Mucosa of rectum (tissue), 2 donors: ENCODE results near the gene BRCA2.

Source experiments
- H3K27ac ChIP-seq, 2 donors: one replicate each; pipeline ENCODE4 v1.7.0; 2013; ENCODE audit warnings: inconsistent platforms in 2 of 2, low read depth in 2 of 2, low read length in 2 of 2
- H3K27me3 ChIP-seq, 2 donors: one replicate each; pipeline ENCODE4 v1.7.0; 2013; ENCODE audit warnings: low read length in 2 of 2; ENCODE audit not compliant: control insufficient read depth in 2 of 2, insufficient read depth in 2 of 2
- H3K36me3 ChIP-seq, 2 donors: one replicate each; pipeline ENCODE4 v1.7.0; 2013; ENCODE audit warnings: low read length in 2 of 2; ENCODE audit not compliant: control insufficient read depth in 2 of 2, insufficient read depth in 2 of 2
- H3K4me1 ChIP-seq, 2 donors: one replicate each; pipeline ENCODE4 v1.7.0; 2013; ENCODE audit warnings: low read length in 2 of 2, mild to moderate bottlenecking in 1 of 2; ENCODE audit not compliant: control insufficient read depth in 2 of 2, insufficient read depth in 2 of 2
- H3K4me3 ChIP-seq, 2 donors: one replicate each; pipeline ENCODE4 v1.7.0; 2013; ENCODE audit warnings: low read length in 2 of 2
- H3K9ac ChIP-seq, 2 donors: one replicate each; pipeline ENCODE4 v1.7.0; 2013; ENCODE audit warnings: low read length in 2 of 2, low read depth in 1 of 2, mild to moderate bottlenecking in 1 of 2
- H3K9me3 ChIP-seq, 2 donors: one replicate each; pipeline ENCODE4 v1.7.0; 2013; ENCODE audit warnings: low read length in 2 of 2; ENCODE audit not compliant: control insufficient read depth in 2 of 2
- donor health status: healthy.
- donor health status: Normal muscosa, but diverticular disease.

Gene BRCA2

DNA sequence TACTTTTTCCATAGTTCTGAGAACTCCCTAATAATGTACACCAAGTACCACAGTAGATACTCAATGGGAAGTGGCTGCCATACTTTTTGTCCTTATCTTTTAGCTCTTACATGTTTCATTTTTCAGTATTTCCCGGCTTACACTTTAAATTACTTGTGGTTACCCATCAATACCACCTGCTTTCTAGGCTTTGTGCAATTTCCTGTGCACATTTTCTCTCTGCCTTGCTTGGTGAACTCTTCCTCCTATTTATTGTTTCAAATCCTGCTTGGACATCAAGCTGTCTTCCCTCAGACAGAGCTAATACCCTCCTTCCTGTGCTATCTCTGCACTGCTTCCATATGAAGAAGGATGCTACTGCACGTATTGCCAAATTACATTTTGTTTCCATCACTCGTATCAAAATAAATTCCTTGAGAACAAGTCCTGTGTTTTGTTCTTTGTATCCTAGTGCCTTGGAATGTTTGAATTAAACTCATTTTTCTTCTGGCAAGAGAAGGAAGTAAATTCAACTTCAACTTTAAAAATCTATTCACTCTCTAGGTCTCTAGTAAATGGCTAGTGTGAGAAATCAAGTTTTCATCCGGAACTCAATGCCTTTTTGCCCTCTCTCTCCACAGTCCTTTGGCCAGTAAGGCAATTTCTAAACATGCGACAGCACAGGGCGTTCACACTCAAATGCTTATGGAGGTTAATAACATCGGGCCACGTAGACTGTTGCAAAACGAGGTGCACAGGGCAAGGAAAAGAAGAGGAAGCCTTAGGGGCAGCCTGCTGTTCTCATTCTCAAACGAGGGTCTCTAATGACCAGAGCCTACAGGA, 5.8 kb upstream of the BRCA2 start:
- peak overlapping the region in 1 of 2 donors; percentile 41 for H3K9ac ChIP-seq
- no peaks in the 10 kb centered on the region for H3K36me3 ChIP-seq
- H3K4me1 ChIP-seq, result peaks cover 0 to 3% of the 10 kb centered on the region in 2 donors
- peak overlapping the region; percentile 42 to 57 for H3K4me3 ChIP-seq
- H3K27ac ChIP-seq, result no peak overlapping the region
- no peaks in the 10 kb centered on the region for H3K9me3 ChIP-seq
- no peaks in the 10 kb centered on the region for H3K27me3 ChIP-seq

DNA sequence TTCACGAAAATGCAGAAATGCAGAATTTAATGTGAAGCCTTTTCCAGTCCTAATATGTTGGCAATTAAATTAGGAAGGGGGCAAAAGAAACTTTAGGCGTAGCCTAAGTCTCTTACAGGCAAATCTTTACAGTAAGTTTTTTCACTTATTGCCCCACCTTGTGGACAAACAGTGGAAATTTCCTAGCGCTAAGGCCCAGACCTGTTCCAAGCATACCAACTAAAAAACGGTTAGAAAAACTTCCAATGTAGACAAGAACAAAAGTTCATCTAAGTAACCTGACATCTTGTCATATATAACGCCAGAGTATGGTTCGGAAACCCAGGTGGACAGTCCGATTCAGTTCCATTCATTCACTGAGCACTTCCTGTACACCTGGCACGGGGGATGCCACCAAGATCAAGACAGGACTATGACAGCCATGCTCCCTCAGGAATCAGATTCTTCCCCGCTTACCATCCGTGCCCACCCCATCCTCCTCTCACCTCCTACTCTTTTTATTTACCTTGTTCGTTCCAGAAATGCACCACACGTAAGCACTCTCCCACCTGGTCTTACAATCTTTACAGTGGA, 5.1 kb upstream of the BRCA2 start:
- H3K36me3 ChIP-seq, result no peaks in the 10 kb centered on the region
- no peaks in the 10 kb centered on the region for H3K27me3 ChIP-seq
- peaks cover 2 to 3% of the 10 kb centered on the region in 2 donors for H3K4me1 ChIP-seq
- H3K9me3 ChIP-seq, result no peaks in the 10 kb centered on the region
- peak overlapping the region; percentile 42 to 57 for H3K4me3 ChIP-seq
- no peak overlapping the region for H3K27ac ChIP-seq
- H3K9ac ChIP-seq, result peak overlapping the region in 1 of 2 donors; percentile 41

DNA sequence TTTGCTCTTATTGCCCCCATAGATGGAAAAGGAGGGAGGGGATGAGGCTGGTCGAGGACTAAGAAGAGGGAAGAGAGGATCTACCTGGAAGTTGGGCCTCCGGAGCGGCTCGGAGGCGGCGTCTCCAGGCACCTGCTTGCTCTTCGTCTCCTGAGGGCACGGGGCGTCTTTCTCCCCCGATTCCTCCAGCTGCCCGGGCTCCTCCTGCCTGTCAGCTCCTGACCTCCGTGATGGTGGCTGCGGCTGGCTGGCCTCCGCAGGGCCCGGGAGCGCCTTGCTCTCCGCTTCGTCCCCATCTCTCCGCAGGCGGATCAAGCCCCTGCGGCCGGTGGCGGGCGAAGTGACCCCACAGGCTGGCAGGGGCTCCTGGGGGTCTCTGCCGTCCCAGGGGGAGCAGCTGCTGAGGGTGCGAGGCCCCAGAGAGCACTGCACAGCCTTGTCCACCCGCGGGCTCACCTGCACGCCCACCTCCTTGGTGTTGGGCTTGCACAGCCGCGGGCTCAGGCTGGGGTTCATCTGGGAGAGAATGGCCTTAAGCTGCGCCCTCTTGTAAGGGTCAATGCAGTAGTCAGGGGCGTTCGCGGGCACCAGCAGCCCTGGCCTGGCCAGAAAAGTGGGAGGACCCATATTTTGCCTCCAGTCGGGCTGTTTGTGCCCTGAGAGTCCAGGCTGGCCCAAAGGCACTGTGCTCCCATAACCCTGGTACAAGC, 4.0 kb upstream of the BRCA2 start:
- no peak overlapping the region for H3K27ac ChIP-seq
- no peak overlapping the region for H3K4me3 ChIP-seq
- H3K27me3 ChIP-seq, result no peaks in the 10 kb centered on the region
- peak overlapping the region in 1 of 2 donors; percentile 17 for H3K9ac ChIP-seq
- H3K36me3 ChIP-seq, result no peaks in the 10 kb centered on the region
- H3K4me1 ChIP-seq, result peaks cover 2 to 3% of the 10 kb centered on the region in 2 donors
- H3K9me3 ChIP-seq, result no peaks in the 10 kb centered on the region

DNA sequence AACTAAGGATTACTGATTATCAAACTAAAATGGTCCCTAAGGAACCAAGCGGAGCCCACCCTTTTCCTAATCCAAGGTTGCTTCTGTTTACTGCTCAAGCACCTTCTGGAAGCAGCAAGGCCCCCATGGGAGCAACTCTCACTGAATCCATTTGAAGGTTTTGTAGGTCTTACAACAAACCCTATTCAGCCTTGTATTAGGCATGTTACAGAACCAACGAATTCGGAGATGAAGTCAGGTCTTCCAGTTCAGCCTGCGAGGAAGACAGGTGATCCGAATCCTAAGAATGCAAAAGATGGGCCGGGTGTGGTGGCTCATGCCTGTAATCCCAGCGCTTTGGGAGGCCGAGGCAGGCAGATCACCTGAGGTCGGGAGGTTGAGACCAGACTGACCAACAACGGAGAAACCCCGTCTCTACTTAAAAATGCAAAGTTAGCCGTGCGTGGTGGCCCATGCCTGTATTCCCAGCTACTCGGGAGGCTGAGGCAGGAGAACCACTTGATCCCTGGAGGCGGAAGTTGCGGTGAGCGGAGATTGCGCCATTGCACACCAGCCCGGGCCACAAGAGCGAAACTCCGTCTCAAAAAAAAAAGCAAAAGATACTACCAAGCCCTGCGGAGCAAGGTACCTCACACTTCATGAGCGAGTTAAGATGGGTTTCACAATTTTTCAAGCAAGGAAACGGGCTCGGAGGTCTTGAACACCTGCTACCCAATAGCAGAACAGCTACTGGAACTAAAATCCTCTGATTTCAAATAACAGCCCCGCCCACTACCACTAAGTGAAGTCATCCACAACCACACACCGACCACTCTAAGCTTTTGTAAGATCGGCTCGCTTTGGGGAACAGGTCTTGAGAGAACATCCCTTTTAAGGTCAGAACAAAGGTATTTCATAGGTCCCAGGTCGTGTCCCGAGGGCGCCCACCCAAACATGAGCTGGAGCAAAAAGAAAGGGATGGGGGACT, 754 bp upstream of the BRCA2 start:
- Histone ChIP-seq H3K27me3 (no peaks in the 10 kb centered on the region), H3K9me3 (no peaks in the 10 kb centered on the region), H3K4me1 (peaks cover 2 to 3% of the 10 kb centered on the region in 2 donors), H3K4me3 (peak overlapping the region; percentile 81 to 96), H3K9ac (peak overlapping the region; percentile 93 to 97), H3K27ac (peak overlapping the region; percentile 92 to 97), H3K36me3 (no peaks in the 10 kb centered on the region)

DNA sequence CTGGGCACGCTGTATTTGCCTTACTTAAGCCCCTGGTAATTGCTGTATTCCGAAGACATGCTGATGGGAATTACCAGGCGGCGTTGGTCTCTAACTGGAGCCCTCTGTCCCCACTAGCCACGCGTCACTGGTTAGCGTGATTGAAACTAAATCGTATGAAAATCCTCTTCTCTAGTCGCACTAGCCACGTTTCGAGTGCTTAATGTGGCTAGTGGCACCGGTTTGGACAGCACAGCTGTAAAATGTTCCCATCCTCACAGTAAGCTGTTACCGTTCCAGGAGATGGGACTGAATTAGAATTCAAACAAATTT, 676 bp downstream of the BRCA2 start:
- no peaks in the 10 kb centered on the region for H3K9me3 ChIP-seq
- peak overlapping the region; percentile 81 to 96 for H3K4me3 ChIP-seq
- H3K27ac ChIP-seq, result peak overlapping the region; percentile 92 to 97
- no peaks in the 10 kb centered on the region for H3K36me3 ChIP-seq
- H3K4me1 ChIP-seq, result peaks cover 0 to 2% of the 10 kb centered on the region in 2 donors
- no peaks in the 10 kb centered on the region for H3K27me3 ChIP-seq
- peak overlapping the region; percentile 93 to 97 for H3K9ac ChIP-seq

DNA sequence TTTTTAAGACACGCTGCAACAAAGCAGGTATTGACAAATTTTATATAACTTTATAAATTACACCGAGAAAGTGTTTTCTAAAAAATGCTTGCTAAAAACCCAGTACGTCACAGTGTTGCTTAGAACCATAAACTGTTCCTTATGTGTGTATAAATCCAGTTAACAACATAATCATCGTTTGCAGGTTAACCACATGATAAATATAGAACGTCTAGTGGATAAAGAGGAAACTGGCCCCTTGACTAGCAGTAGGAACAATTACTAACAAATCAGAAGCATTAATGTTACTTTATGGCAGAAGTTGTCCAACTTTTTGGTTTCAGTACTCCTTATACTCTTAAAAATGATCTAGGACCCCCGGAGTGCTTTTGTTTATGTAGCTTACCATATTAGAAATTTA, 1.2 kb downstream of the BRCA2 start:
- H3K36me3 ChIP-seq, result no peaks in the 10 kb centered on the region
- H3K4me3 ChIP-seq, result peak overlapping the region; percentile 81 to 96
- peaks cover 0 to 2% of the 10 kb centered on the region in 2 donors for H3K4me1 ChIP-seq
- H3K9me3 ChIP-seq, result no peaks in the 10 kb centered on the region
- H3K27ac ChIP-seq, result peak overlapping the region in 1 of 2 donors; percentile 92
- peak overlapping the region in 1 of 2 donors; percentile 97 for H3K9ac ChIP-seq
- no peaks in the 10 kb centered on the region for H3K27me3 ChIP-seq

DNA sequence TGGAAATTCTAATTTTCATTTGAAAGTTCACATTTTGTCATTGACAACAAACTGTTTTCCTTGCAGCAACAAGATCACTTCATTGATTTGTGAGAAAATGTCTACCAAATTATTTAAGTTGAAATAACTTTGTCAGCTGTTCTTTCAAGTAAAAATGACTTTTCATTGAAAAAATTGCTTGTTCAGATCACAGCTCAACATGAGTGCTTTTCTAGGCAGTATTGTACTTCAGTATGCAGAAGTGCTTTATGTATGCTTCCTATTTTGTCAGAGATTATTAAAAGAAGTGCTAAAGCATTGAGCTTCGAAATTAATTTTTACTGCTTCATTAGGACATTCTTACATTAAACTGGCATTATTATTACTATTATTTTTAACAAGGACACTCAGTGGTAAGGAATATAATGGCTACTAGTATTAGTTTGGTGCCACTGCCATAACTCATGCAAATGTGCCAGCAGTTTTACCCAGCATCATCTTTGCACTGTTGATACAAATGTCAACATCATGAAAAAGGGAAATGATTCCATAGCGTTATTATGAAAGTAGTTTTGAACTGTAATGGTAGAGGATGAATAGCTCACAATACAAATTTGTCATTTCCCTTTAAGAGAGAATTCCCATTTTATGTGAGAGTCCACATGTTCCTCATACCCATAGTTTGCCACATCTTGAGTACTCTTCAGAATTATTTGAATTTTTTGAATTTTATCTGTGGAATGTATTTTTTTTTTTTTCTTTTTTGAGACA, 2.6 kb downstream of the BRCA2 start:
- no peaks in the 10 kb centered on the region for H3K36me3 ChIP-seq
- H3K4me1 ChIP-seq, result peaks cover 0 to 2% of the 10 kb centered on the region in 2 donors
- no peak overlapping the region for H3K9ac ChIP-seq
- no peak overlapping the region for H3K27ac ChIP-seq
- no peak overlapping the region for H3K4me3 ChIP-seq
- H3K9me3 ChIP-seq, result no peaks in the 10 kb centered on the region
- no peaks in the 10 kb centered on the region for H3K27me3 ChIP-seq

DNA sequence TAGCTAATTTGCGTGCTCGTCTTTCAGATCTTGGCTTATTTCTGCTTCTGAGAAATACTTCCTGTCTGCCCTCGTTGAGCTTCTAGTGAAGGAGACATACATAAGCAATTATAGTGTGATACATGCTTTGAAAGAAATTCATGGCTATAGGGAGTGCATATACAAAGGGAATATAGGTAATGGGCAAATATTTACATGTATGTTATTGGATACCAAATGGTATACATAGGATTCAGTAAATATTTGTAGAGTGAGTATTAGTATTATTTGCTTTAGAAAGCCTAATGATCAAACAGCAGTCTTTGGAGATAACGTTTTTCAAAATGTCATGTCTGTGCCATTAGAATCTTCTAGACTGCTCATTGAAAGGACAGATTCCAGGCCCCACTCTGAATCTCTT, 5.2 kb downstream of the BRCA2 start:
- Histone ChIP-seq H3K9ac (no peak overlapping the region), H3K27ac (no peak overlapping the region), H3K27me3 (no peaks in the 10 kb centered on the region), H3K4me3 (no peak overlapping the region), H3K4me1 (no peaks in the 10 kb centered on the region), H3K36me3 (no peaks in the 10 kb centered on the region), H3K9me3 (no peaks in the 10 kb centered on the region)

DNA sequence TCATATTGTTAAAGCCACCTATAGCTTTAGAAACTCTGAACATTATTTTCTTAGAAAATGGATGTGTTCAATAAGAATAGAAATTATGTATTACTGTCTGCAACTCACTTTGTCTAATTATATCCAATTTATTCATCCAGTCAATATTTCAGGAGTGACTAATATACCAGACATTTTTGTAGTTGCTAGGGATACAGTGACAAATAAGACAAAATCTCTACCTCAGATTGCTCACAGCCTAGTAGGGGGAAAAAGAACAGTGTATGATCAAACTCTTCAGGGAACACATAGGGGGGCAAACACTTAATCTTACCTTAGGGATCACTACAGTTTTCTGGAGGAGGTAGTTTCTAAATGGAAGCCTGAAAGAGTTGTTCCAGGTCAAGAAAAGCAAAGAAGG, 8.6 kb downstream of the BRCA2 start:
- Histone ChIP-seq H3K9ac (no peak overlapping the region), H3K36me3 (no peaks in the 10 kb centered on the region), H3K9me3 (no peaks in the 10 kb centered on the region), H3K27ac (no peak overlapping the region), H3K4me3 (no peak overlapping the region), H3K4me1 (no peaks in the 10 kb centered on the region), H3K27me3 (no peaks in the 10 kb centered on the region)
